Measurements from ENCODE around the gene NT5DC1. TPM values are rescaled to one million over a fixed set of nuclear protein-coding genes. Genes with fewer than 3 reads are reported as not detected.

The NT5DC1 gene
- polyA plus RNA-seq, 2 of the 4 experiments (the other 2 are of a cell fraction) = 26.9 to 31.5 TPM

GRCh38 chr6:116255246-116255800 lies 154.7 kb downstream of the NT5DC1 start:
- Histone ChIP-seq H3K4me1 (peaks cover 14% of the 10 kb centered on the region; the same call in 1 of the 3 replicates), H3K4me3 (no peak overlapping the region; the same call in 2 of the 3 replicates), H3K9me3 (no peaks in the 10 kb centered on the region), H3K27ac (no peak overlapping the region), H3K4me2 (peak overlapping the region; percentile 75)
- ChIA-PET CTCF (interaction anchor here (0.6 to 1.8 kb wide), 2 partner anchors 38 to 523 kb away, joined by 4 to 6 read pairs; no protein-coding TSS in a partner anchor), POLR2A (interaction anchor here (0.9 kb wide), 1 partner anchor 316 kb away, joined by 3 read pairs; the partner anchor contains the start of gene RWDD1)
- no peak for ATAC-seq
- 71% methylated on average over 5 of the region's 5 CpGs for WGBS (ENCODE audit: missing lambda C conversion rate)
- FAIRE-seq = no peak
- DNase-seq (ENCODE audit: low read depth in 1 of 2, low spot score in 1 of 2) = no peak
- TF ChIP-seq ZSCAN20 (CRISPR knock-in tag; IDR thresholded peaks at IDR 0.05) = no peak
- TF ChIP-seq CEBPB (IDR thresholded peaks at IDR 0.05) = no peak
- no peak for TF ChIP-seq PHF8 (IDR thresholded peaks at IDR 0.05; ENCODE audit: borderline replicate concordance, low read depth)
- no peak for TF ChIP-seq ZFP36 (IDR thresholded peaks at IDR 0.05; ENCODE audit: borderline replicate concordance, partially characterized antibody)
- TF ChIP-seq CBX8 (IDR thresholded peaks at IDR 0.05) = no peak
- TF ChIP-seq MAZ (IDR thresholded peaks at IDR 0.05; ENCODE audit: borderline replicate concordance, low read depth, low read length) = no peak
- TF ChIP-seq CHD2 (IDR thresholded peaks at IDR 0.05; ENCODE audit: low read length, partially characterized antibody) = no peak
- no peak for TF ChIP-seq HDAC2 (IDR thresholded peaks at IDR 0.05)
- TF ChIP-seq NPAS2 (CRISPR knock-in tag; IDR thresholded peaks at IDR 0.05; ENCODE audit: borderline replicate concordance) = no peak
- no peak for TF ChIP-seq JUNB (IDR thresholded peaks at IDR 0.05)

DNA sequence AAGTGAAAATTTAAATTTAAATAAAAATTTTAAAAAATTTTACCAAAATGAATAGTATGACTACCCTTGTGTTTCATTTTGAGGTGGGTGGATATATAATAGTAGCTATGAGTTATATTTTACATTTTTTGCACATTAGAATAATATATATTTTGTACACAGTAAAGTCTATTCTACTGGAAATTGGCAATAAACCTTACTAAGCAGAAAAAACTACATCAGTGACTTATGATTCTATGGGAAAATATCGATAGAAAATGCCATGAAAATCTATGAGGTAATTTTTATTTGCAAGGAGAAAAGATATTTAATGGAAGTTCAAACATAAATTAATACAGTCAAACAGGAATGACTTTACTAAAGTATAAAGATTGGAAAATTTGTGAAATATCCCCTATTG lies 156.0 kb downstream of the NT5DC1 start:
- CTCF ChIA-PET = no interaction called here
- Histone ChIP-seq H3K4me1 (peaks cover 14% of the 10 kb centered on the region; the same call in 1 of the 3 replicates), H3K9me3 (no peaks in the 10 kb centered on the region), H3K4me3 (no peak overlapping the region), H3K27ac (no peak overlapping the region), H3K4me2 (no peak overlapping the region)
- ATAC-seq (no peak), DNase-seq (ENCODE audit: low read depth in 1 of 2, low spot score in 1 of 2) (no peak), FAIRE-seq (no peak)
- 14% methylated on average over 1 of the region's 1 CpG for WGBS (ENCODE audit: missing lambda C conversion rate)
- TF ChIP-seq, protein P1, sequence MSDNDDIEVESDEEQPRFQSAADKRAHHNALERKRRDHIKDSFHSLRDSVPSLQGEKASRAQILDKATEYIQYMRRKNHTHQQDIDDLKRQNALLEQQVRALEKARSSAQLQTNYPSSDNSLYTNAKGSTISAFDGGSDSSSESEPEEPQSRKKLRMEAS (IDR thresholded peaks at IDR 0.05) = no peak
- POLR2A ChIA-PET = no interaction called here

GRCh38 chr6:116258520-116258919 lies 157.9 kb downstream of the NT5DC1 start:
- no peak for FAIRE-seq
- Histone ChIP-seq H3K4me1 (peaks cover 8% of the 10 kb centered on the region; the same call in 1 of the 3 replicates), H3K9me3 (no peaks in the 10 kb centered on the region), H3K4me2 (no peak overlapping the region), H3K4me3 (no peak overlapping the region), H3K27ac (no peak overlapping the region)
- ChIA-PET POLR2A (no interaction called here), CTCF (interaction anchor here (0.8 to 2.1 kb wide), 5 partner anchors 8 to 302 kb away, joined by 3 to 12 read pairs (median 3); no protein-coding TSS in a partner anchor)
- no peak for ATAC-seq
- no peak for DNase-seq (ENCODE audit: low read depth in 1 of 2, low spot score in 1 of 2)
- TF ChIP-seq PHF8 (IDR thresholded peaks at IDR 0.05; ENCODE audit: borderline replicate concordance, low read depth) (no peak), HOXB13 (CRISPR knock-in tag; IDR thresholded peaks at IDR 0.05; ENCODE audit: low read depth) (no peak), SMC3 (IDR thresholded peaks at IDR 0.05) (no peak), RARB (CRISPR knock-in tag; IDR thresholded peaks at IDR 0.05) (no peak), TP53 (CRISPR knock-in tag; IDR thresholded peaks at IDR 0.05) (no peak), CEBPB (IDR thresholded peaks at IDR 0.05) (no peak), NPAS2 (CRISPR knock-in tag; IDR thresholded peaks at IDR 0.05; ENCODE audit: borderline replicate concordance) (no peak), ESRRA (IDR thresholded peaks at IDR 0.05; ENCODE audit: borderline replicate concordance, low read length) (no peak), BHLHE40 (IDR thresholded peaks at IDR 0.05; ENCODE audit: low read depth, low read length) (no peak), MAFK (IDR thresholded peaks at IDR 0.05; ENCODE audit: partially characterized antibody) (no peak), EHF (CRISPR knock-in tag; IDR thresholded peaks at IDR 0.05) (no peak), ZNF302 (CRISPR knock-in tag; IDR thresholded peaks at IDR 0.05) (no peak), FOSL2 (IDR thresholded peaks at IDR 0.05) (no peak), FOSL2 (CRISPR knock-in tag; IDR thresholded peaks at IDR 0.05) (no peak), NR3C1 (IDR thresholded peaks at IDR 0.05) (no peak), CHD2 (IDR thresholded peaks at IDR 0.05; ENCODE audit: low read length, partially characterized antibody) (no peak), CHD4 (IDR thresholded peaks at IDR 0.05; ENCODE audit: borderline replicate concordance) (no peak), KDM5A (IDR thresholded peaks at IDR 0.05) (no peak), EP300 (IDR thresholded peaks at IDR 0.05) (no peak)
- TF ChIP-seq, protein P2, sequence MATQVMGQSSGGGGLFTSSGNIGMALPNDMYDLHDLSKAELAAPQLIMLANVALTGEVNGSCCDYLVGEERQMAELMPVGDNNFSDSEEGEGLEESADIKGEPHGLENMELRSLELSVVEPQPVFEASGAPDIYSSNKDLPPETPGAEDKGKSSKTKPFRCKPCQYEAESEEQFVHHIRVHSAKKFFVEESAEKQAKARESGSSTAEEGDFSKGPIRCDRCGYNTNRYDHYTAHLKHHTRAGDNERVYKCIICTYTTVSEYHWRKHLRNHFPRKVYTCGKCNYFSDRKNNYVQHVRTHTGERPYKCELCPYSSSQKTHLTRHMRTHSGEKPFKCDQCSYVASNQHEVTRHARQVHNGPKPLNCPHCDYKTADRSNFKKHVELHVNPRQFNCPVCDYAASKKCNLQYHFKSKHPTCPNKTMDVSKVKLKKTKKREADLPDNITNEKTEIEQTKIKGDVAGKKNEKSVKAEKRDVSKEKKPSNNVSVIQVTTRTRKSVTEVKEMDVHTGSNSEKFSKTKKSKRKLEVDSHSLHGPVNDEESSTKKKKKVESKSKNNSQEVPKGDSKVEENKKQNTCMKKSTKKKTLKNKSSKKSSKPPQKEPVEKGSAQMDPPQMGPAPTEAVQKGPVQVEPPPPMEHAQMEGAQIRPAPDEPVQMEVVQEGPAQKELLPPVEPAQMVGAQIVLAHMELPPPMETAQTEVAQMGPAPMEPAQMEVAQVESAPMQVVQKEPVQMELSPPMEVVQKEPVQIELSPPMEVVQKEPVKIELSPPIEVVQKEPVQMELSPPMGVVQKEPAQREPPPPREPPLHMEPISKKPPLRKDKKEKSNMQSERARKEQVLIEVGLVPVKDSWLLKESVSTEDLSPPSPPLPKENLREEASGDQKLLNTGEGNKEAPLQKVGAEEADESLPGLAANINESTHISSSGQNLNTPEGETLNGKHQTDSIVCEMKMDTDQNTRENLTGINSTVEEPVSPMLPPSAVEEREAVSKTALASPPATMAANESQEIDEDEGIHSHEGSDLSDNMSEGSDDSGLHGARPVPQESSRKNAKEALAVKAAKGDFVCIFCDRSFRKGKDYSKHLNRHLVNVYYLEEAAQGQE (IDR thresholded peaks at IDR 0.05) = no peak
- WGBS (ENCODE audit: missing lambda C conversion rate) = 100% methylated on average over 3 of the region's 18 CpGs

Measured in A549 (cell line).